Stimulated activated CD4-positive, alpha-beta T cell treated with anti-CD3 and anti-CD28 coated beads, Interleukin-1b, Interleukin-23, amount 100 ng/mL, for 4 hours (primary cell): ENCODE measurements around the gene THSD7A.

Experiments
- DNase-seq, 2 donors: peaks; one replicate each; pipeline ENCODE4 v3.0.0-alpha.2; 2020; ENCODE audit warnings: low read depth in 2 of 2

Gene THSD7A

DNA sequence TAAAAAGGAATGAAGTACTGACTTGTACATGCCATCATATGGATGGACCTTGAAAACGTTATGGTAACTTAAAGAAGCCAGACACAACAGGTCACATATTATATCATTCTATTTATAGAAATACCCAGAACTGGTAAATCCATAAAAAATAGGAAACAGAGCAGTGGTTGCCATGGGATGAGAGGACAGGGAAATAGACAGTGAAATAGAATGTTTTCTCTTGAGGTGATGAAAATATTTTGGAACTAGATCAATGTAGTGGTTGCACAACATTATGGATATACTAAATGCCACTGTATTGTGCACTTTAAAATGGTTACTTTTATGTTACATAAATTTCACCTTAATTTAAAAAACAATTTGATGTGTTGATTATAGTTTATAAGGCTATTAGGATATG, 318.5 kb downstream of the THSD7A start:
- no peak for DNase-seq

DNA sequence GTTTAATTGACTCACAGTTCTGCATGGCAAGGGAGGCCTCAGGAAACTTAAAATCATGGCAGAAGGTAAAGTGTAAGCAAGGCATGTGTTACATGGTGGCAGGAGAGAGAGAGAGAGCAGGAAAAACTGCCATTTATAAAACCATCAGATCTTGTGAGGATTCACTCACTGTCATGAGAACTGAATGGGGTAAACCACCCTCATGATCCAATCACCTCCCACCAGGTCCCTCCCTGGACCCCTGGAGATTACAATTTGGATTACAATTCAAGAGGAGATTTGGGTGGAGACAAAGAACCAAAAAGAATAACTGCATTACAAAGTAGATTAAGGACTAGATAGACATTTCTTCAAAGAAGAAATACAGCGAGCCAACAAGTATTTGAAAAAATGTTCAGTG, 324.1 kb downstream of the THSD7A start:
- DNase-seq, result no peak

DNA sequence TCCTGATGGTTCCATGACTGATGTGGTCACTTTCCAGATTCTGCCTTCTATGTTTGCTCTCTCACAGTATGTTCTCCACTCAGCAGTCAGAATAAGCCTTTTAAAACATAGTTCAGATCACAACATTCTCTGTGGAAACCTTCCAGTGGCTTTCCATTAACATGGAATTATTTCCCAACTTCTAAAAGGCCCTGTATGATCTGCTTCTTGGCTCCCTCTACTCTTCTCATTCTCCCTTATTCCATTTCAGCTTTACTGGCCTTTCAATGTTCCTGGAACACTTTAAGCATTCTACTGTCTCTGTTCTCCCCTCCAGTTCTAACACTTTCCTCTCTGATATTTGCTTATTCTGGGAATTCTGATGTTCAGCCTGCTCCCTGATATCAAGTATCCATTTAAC, 325.6 kb downstream of the THSD7A start:
- no peak for DNase-seq

DNA sequence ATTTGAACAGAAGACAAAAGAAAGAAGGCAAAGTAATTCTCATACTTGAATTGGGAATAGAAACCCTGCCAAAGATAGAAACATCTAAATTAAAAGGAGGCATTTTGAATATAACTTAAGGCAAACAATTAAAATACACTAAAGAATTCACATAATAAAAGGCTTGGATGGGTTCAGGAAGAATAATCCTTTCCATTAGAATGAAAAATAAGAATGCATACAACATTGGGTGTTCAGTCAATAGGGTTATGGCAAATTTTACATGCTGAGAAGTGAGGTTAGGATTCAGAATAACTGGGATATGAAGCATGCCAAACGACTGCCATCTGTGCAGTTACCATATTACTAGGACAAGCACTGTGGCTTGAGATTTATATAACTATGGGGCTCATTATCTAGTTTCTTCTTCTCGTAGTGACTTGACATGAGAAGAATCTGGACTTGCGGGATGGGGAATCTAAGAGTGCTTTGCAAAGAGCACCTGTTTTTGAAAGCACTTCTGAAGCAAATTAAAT, 326.5 kb downstream of the THSD7A start:
- no peak for DNase-seq

DNA sequence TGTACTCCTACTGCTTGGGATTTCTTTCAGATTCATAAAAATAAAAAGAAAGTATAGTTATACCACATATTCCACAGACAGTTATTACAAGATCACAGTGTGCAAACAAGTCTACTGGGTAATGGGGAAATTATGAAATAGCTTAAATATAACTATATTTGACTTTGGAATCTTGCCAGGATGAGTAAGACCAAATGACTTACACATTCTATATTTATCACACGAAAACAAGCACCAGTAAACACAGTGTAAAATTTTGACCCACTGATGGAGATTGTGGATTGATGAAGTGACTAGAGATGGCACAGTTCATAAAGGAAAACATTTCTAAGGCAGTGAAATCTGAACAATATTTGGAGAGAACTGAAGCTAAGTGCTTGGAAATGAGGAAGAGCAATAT, 339.7 kb downstream of the THSD7A start:
- no peak for DNase-seq

DNA sequence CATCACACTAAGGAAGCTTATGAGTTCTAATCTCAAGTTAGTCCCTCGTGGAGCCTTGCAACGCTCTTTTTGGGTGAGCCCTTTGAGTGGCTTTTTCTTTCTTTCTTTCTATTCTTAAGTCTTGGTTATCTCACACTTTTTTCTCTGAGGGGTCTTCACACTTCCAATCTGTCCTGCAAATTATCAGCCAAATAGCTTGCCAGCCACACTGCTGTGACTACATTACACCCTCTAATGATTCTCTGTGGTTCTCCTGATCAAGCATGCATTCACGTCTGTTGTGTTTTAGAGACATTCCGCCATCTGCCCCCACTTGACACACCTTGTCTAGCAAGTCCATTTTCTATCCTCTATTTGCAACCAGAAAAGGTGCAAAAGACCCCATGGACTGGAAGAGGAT, 340.2 kb downstream of the THSD7A start:
- no peak for DNase-seq

DNA sequence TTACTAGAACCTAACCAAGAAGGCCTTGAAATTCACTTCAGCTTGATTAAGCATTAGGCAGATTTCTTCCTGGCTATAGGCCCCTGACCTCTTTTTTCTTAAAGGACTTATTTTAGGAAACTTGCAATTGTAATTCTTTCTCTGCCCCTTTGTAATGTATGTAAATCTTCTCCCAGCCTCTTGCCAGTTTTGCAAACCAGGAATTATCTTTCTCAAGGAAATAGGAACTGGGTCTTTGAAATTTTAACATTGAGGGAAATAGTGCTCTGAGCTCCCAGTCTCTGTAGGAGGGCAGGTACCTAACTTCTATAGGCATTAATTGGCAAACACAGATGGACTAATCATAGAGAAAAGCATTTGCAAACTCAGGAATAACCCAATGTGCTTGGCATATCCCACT, 342.7 kb downstream of the THSD7A start:
- no peak for DNase-seq

DNA sequence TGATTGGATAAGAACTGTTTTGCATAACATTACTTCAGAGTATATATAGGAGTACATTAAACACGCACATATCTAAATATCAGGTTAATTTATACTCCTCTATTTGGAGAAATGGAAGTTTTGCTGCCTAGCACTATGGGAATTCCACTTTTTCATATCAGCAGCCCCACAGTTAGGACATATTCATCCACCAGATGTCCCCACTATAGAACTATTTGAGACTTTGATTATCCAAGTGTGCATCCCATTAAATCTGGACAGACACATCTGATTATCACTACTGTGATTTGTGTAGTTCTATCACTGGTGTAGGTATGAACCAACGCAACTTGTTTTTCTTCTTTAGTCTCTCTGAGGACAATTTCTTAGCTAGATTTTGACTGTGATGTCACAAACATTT, 345.7 kb downstream of the THSD7A start:
- no peak for DNase-seq

DNA sequence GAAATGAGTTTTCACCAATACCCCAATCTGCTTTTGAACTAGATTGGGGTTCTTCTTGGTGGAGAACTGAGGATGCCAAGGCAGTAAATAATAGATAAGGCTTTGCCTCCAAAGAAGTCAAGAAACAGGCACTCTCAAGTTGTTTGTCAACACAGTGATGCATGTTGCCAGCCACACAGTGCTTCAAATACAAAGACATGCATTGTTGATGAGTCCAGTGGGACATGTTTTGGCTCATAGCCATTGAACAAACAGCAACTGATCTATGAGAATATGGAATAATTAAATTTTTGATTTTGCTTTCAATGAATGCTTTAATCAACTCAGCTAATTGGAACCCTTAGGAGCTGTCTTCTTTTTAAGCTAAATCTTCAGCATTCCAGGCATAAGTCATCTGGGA, 346.4 kb downstream of the THSD7A start:
- DNase-seq, result no peak

DNA sequence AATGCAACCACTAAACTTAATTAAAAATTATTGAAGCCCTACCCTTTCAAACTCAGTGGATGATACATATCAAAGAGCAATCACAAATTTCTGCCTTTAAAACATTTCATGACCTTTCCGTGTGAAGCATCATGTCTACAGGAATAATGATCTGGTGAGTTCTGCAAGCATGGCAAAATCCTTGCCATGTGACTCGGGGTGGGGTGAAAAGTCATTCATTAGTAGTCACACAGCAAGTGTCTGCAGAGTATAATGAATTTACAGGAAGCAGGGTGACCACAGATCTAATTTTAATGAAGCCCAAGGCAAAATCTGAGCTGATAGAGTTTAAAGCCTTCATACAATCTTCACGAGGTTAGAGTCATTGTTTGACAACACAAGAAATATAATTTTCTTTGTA, 351.9 kb downstream of the THSD7A start:
- DNase-seq, result no peak

DNA sequence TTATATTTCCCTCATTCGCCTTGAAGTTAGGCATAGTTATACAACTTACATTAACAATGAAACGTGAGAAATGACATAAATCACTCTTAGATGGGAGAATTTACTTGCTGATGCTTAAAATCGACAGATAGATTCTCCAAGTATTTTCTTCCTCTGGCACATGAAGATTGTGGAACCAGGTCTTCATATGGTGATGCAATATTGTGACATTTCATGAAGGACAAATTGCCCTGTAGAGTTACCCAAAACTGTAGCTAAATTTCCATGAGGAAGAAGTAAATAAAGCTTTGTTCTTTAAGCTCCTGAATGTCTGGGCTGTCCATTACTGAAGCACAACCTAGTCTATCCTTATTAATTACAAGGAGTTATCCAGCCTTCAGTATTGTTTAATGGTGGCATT, 353.1 kb downstream of the THSD7A start:
- DNase-seq, result no peak

DNA sequence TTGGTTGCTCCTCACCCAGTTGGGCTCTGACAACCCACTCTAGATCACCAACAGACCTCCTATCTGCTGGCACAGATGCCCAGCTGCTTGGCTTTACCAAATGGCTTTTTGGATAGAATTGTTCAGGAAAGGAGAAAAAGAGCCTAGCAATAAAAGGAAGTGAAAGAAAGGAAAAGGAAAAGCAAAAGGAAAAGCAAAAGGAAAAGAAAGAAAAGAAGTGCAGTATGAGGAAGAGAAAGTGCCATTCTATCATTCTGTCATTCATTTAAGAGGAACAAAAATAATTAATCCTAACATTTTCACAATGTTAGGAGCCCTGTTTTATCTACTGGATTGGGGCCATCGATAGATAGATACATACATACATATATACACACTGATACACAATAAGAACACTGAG, 353.6 kb downstream of the THSD7A start:
- DNase-seq, result no peak

DNA sequence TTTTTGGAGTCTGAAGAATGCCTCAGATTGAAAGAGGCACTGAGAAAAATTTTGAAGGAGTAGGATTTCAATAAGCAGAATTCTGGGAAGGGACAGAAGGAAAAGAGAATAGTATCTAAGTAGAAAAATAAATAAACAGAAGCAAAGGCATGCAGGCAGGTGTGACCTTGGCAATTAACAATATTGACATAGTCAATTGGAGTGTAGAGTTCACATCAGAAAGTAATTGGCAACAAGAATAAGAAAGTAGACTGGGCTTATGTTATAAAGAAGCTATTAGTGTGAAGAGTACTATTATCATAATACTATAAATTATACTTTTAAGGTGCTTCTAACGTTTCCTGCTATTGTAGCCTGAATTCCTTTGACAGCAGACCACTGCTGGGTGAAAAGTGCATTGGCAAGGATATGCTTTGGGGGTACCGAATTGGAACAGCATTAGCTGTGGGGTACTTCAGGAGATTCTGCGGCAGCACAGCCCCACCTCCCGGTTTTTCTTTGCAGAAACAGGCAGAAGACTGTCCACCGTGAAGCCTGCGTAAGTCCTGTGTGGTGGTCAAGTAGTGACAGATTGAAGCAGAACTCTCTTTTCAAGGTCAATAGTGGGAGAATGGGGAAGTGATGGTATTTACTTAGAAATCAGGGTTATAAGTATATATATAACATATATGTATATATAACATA, 357.0 kb downstream of the THSD7A start:
- no peak for DNase-seq

DNA sequence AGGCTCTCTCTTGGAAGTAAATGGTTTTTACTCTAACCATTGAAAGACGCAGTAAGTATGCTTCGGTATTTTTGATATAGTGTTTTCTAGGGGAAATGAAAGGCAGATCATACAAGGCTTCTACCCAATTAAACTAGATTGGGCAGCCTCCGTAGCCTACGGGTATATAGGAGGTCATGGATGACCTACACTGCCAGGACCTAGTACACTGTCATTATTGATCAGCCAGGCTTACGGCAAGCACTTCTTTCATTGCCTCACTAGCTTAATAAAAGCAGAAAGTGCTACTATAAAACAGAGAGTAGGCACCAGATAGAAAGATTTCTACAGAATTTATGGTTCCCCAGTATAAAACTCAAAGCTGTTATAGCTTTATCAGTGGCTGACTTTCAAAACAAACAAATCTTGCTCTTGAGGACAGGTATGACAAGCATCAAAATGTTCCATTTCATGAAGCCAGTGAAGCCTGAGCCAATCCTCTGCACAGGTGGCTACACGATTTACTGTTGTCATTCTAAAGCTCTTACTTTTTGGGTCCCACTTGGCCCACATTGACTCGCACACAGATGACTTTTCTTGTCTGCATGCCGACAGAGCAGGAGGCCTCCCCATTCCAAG, 358.1 kb downstream of the THSD7A start:
- no peak for DNase-seq

DNA sequence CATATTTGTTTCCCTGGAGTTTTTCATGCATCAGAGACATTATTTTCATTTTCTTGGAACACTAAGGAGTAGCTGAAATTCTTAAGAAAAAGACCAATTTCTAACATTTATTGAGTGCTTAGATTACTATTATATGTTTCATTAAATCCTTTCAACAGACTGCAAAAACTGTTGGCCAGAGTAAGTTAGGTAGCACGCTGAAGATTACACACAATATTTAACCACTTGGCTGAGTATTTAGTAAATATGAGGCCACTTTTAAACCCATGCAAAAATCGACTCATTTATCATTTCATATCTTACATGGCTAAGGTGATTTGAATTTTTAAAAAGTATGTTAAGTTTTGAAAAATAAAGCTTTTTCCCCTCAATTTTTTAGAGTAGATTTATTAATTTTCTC, 358.8 kb downstream of the THSD7A start:
- DNase-seq, result no peak

DNA sequence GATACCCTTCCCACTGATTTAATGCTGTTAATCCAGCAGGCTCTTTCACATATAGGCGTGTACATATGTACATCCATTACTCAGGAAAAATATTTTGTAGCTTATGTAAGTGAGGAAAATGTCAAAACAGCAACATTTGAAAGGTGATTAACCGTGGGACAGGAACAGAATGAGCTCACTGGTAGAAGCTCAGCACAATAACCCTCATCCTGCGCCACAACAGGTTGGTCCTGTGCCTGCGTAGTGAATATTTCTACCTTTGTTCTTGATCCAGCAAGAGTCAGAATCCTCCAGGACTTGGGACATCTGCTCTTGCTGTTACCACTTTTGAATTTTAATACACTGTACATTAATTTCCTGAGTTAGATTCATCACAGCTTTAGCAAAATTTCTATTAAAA, 359.4 kb downstream of the THSD7A start:
- no peak for DNase-seq

DNA sequence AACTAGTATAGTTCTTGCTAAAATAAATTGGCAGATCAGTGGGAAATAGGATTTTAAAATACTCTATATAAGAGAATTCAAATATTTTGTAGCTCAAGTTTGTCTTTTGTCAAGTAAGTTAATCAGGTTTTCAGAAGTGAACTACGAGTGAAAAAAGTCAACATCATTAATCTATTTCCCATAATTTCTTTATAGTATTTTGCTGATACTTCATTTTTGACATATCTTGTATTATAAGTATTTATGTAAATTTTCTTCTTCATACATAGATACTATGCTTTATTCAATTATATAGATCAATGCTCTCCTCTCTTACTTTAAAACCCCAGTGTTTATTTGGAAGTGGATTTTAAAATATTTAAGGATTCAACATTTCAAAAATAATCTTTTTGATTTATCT, 360.7 kb downstream of the THSD7A start:
- DNase-seq, result no peak

DNA sequence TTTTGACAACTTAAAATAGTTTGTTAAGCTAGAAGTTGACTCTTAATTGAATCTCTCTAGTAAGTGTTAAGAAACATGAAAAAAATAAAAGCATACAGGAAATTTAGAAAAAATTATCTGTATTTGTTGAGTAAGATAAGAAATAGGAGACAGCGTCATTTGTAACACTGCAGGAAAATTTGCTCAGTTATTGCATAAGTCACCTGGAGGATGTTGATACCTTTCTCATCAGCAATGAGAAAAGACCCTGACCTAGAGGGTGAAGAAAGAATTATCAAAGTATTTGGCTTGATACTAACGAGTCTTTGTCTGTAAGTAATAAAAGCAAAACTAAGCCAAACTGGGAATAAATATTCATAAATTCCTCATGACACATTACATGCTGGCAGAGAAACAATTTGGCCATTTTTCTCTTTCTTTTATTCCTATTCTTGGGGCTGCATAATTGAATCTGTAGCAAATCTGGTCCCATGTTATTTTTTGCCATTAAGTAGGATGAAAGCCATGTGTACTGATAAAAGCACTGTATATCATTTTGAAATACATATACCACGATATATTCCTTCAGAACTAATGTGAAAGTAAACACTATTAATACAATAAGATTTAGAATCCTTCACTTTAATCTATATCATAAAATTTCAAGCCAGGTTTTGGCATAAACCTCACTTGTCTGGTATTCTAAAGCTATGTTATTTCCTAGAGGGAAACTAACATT, 362.8 kb downstream of the THSD7A start:
- no peak for DNase-seq

DNA sequence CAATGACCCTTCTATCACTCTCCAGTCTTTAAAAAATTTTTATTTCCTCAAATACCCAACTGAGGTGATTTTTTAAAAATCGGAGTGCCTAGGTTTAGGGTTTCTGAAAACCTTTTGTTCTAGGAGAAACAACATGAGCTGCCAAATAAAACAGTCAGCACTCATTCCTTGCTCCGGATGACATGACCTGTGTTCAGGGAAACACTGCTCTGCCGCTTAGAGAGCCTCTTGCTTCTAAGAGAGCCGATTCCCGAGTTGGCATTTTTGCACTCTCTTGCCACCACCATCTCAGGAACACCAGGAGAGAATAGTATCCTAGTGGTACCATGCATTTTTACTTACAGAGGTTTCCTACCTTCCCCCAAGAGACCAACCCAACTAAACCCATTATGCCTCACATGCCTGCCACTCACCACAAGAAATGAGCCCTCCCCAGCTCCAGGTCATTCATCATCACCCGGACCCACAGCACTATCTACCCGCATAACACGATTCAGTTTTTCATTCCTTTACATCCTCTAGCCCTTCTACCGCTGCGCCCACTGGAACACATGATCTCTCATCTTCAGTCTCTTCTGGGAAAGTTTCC, 365.4 kb downstream of the THSD7A start:
- DNase-seq, result no peak

DNA sequence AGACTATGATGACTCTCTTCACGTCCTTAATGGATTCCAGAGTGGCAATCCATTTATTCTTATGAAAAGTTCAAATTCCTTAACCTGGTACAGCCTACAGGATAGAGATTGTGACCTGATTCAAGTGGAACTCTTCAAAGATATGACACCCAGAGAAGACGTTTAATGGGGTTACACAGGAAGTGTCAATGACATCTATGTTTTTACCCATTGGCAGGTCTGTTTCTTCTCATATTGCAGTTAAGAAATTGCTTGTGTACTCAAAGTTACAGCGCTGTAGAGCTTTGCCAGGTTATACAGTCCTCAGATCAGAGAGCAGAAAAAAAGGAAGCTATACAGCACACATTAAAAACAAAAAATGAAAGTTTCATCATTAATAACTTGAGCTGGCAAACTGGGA, 367.4 kb downstream of the THSD7A start:
- no peak for DNase-seq

DNA sequence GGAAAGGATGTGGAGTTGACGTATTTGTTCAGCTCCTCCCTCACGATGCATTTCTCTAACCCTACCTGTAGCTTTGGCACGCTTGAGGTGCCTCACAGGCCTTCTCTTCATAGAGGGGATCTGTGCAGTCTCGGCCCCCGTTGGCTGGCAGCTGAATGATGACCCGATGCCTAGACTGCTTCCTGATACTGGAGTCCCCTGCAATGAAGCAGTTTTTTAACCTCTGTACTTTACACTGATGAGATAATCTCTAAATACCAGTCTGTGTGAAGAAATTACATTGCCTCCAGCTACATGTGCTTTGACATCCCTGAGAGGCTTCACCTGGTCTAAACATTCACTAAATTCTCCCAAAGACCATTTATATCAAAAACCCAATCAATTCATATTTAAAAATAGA, 370.1 kb downstream of the THSD7A start:
- DNase-seq, result no peak

DNA sequence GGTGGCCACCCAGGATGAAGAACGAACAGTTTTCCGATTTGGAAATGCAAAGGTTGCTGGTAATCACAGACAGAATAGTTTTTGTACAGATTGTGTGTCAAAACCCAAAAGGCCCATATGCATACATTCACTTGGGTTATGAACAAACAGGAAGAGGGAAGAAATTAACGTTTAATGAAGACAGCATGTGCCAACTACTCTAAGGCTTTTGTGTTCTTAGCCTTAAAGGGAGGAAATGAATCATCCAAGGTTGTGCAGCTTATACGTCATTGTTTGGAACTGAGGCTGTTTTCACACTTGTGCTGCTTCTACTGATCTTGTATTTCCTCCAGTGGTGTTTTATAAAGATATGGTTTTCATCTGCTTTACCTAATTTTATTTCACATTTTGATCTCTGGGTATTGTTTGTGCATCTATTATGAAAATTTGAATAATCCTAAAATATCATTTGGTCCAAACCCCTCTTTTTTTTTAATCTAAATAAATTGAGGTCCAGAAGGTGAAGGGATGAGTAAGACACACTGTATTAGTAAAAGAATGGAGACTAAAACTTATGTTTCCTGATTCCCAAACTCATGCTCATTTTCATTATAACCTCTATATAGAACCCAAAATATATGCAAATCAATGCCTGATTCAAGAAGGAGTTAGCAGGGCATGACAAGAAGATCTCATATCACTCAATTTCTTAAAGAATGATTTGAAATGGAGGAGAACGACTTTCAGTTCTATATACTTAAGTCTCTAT, 373.1 kb downstream of the THSD7A start:
- no peak for DNase-seq
